CD1c-positive myeloid dendritic cell (primary cell): Measurements from ENCODE around the gene ARF1.
"Not testable (repeated sequence)": the region's sequence is repeated elsewhere in the genome, so short reads cannot be mapped to it uniquely, and the experiment has no call there.

Source experiments
- DNase-seq: peaks from one replicate; pipeline ENCODE4 v3.0.0-alpha.2; 2016; ENCODE audit errors: extremely low spot score

ARF1 gene

GRCh38 chr1:228102791-228103620 is 20.5 kb downstream of the ARF1 start, which contains the start of gene C1orf35:
C1orf35 (minus strand) TSS chr1:228103325; CDS start chr1:228103227, 98 bp downstream.
- DNase-seq, result peak; percentile 98

DNA sequence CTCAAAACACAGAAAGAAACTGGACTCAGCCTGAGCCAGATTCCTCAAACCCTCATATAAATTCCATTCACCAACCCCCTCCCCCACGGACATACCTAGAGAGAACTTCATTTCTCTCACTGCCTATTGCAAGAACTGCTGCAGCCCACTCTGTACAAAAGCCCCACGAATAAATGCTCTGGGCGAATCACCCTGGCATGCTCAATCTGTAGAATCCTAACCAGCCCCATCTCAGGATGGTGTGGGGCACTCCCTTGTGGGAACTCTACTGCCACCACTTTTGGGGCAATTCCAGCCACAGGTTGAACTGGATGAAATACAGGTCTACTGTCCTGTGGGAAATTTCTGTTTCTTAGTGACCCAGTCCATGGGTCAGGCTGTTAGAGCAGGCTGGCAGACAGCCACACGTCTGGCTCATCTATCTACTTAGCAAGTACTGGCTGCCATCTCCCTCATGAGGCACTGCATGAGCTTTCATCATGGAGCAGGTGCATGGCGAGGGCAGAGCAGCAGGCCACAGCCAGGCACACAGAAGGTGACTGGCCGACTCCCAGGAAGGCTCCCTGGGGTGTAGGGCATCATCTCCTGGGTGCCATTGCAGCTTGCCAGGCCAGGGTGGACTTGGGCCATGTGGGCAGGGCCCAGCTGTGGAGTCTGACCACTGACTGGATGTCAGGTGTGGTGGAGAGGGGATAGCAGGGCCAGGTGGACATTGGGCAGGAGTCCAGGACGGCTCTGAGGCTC is 22.2 kb downstream of the ARF1 start:
- no peak for DNase-seq

- DNase-seq, result no peak
These were observed 22.9 kb downstream of the ARF1 start for GRCh38 chr1:228105270-228105995.

DNA sequence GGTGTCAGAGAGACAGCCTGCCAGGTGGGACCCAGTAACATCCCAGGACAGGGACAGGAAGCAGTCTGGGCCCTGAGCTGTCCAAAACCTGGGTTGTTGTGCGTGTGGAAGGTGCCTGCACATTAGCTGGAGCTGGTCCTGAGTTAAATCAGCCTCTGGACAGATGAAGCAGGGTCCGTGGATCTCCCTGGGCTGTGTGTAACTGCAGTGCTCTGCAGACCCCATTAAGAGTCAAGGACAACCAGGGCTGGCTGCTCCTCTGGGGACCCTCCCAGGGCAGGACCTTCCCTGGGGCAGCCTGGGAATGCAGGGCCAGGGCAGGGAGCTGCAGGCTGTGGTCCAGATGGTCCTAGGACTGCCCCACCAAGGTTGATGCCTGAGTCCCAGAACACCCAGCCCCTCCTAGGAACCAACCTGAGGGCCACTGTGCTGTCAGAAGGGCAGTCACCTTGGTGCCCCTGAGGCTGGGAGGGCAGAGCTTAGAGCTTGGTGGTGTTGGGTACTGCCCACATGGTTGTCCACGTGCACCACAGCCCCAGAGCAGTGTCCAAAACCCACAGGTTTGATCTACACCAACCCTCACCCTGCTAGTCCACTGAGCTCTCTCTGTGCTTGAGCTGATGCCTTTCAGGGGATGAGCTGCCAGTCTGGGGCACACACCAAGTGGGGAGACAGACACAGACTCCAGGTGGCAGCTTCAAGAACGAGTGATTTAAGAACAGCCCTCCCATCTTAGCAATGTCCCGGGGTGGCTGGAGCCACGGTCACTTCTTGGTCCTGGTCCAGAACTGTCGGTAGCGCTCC is 23.7 kb downstream of the ARF1 start:
- DNase-seq, result no peak

GRCh38 chr1:228106800-228107054 is 24.2 kb downstream of the ARF1 start:
- DNase-seq, result no peak

DNA sequence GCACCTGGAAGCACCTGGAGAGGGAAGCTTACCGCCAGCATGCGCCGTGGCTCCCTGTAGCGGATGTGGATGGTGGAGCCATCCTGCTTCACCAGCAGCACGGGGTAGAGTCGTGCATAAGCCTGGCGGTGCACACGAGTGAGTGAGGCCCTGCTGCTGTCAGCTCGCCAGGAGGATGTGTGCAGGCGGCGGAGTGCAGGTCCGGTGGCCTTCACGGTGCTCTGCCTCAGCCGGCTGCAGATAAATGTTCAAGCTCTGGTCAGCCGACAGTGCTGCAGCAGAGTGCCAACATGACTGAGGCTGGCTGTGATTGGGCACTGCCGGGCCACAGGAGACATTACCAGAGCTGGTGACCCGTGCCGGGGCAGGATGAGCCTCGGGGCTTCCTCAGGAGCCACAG is 25.1 kb downstream of the ARF1 start:
- DNase-seq, result no peak

- DNase-seq, result peak; percentile 82
These were observed 25.7 kb downstream of the ARF1 start for GRCh38 chr1:228108055-228108690.

DNA sequence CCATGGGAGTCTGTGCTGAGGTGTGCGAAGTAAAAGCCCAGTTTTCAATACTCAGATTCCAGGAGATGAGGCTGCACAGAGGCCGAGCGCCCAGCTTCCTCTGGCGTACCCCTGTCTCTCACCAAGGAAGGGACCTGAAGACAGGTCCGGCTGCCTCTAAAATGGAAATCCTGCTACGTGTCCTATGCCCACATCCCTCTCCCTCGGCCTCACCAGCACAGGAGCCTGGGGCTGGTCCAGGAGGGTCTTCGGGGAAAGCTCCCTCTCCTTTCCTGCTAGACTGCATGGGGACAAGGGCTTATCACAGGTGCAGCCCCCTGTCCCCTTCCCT is 26.2 kb downstream of the ARF1 start:
- peak; percentile 18 for DNase-seq

- DNase-seq, result peak; percentile 99
These were observed 26.8 kb downstream of the ARF1 start, which contains the start of gene MRPL55 for GRCh38 chr1:228109073-228109961. MRPL55 (minus strand) TSS chr1:228109299; CDS start chr1:228108260, 1,039 bp downstream.

DNA sequence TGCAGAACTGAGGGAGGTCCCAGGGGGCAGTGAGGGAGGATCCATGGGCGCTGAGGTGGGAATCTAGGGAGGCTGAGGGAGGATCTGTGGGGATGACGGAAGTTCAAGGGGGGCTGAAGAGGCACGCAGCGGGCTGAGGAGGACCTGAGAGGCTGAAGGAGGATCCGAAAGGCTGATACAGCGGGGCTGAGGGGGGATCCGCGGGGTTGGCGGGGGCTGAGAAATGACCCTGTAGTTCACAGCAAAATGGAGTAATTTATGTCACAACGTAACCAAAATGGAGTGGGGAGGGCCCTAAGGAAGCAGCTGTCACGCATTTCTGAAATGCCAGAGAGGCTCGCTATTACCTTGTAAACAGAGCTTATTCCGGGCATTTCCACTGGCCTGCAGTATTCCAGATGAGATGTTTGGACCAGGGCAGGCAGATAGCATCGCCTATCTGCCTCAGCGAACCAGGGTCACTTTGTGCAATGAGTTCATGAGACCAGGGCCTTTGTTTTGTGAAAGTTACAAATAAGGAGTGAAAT is 27.5 kb downstream of the ARF1 start:
- peak; percentile 55 for DNase-seq

GRCh38 chr1:228110556-228110955 is 28.0 kb downstream of the ARF1 start:
- DNase-seq, result no peak

GRCh38 chr1:228111315-228111714 is 28.8 kb downstream of the ARF1 start:
- DNase-seq, result not testable (repeated sequence)

DNA sequence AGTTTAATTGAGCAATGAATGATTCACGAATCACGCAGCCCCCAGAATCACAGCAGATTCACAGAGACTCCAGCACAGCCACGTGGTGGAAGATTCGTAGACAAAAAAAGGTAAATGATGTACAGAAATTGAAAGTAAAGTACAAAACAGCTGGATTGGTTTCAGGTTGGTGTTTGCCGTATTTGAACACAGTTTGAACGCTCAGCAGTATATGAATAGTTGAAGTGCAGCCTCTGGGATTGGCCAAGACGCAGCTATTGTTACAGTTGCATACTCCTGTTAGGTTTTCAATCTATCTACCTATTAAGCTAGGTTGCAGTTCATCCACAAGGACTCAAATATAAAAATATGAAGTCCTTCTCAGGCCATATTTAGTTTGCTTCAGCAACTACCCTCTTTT is 29.7 kb downstream of the ARF1 start:
- DNase-seq, result no peak

- DNase-seq, result no peak
These were observed 30.1 kb downstream of the ARF1 start for GRCh38 chr1:228112617-228113016.

DNA sequence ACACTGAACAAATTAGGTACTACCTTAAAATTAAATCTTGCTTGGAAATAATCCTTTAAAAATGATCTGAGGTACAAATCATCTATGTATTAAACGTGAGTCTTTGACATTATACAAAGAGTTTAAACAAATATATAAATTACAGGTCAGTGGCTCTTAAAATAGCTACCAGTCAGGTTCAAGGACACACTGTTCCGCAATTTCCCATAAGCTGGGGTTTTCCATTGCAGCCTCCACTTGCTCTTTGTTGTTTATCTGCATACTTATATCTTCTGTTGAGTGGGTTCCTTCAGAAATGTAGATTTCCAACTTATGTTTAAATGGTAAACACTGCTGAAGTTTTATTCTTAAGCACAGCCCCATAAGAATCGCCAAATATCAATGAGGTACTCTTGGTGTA is 32.3 kb downstream of the ARF1 start:
- no peak for DNase-seq

- DNase-seq, result no peak
These were observed 34.8 kb downstream of the ARF1 start for GRCh38 chr1:228117335-228117734.

GRCh38 chr1:228118040-228118439 is 35.5 kb downstream of the ARF1 start:
- no peak for DNase-seq

DNA sequence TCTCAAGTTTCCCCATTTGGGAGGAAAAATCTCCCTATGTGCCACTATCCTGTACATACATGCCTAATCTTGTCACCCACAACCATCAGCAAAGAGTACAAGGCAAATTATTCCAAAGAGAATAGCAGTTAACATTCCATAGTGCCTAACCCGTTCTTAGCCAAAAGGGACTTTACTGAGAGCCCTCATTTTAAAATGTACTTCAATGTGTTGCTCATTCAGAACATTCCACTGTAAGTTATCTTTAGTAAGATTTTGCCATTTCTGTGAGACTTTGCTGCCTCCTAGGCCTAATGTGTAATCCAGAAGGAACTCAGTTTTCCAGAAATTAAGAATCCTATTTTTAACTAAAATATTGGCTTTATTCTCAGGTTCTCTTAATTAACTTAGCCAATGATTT is 37.8 kb downstream of the ARF1 start:
- DNase-seq, result no peak

DNA sequence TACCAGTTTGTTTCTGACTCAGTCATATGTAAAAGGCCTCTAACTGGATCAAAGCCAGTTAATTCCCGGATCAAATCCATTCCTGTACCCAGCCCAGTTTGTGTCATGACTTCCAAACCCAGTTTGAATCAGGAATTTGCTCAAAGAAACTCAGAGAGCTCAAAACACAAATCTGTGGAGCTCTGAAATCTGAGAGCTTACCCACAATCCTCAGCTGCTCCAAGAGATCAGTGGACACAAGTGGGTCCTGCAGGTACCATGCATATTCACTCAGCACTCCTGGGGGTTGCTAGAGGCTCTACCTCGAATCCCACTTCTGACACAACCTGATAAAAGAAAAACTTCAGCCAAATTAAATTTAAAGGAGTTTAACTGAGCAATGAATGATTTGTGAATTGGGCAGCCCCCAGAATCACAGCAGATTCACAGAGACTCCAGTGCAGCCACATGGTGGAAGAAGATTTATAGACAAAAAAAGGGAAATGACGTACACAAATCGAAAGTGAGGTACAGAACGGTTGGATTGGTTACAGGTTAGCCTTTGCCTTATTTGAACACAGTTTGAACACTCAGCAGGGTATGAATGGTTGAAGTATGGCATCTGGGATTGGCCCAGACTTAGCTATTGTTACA is 38.5 kb downstream of the ARF1 start:
- DNase-seq, result peak; percentile 32
